HG03571 (cell line): ENCODE results near the gene TF.

Experiments
- ATAC-seq: cut with Tn5 transposase; IDR thresholded peaks from one replicate; pipeline ENCODE4 v1.9.1; 2021; ENCODE audit not compliant: unreplicated experiment

TF gene

GRCh38 chr3:133746712-133747066 lies 496 bp downstream of the TF start:
- ATAC-seq: no peak

GRCh38 chr3:133747373-133747772 lies 1.2 kb downstream of the TF start:
- no peak for ATAC-seq

- ATAC-seq: no peak
Observed at GRCh38 chr3:133747907-133748639, 1.9 kb downstream of the TF start.

GRCh38 chr3:133749427-133750258 lies 3.5 kb downstream of the TF start:
- ATAC-seq: no peak

GRCh38 chr3:133750259-133750656 lies 4.1 kb downstream of the TF start:
- no peak for ATAC-seq

- ATAC-seq: no peak
Observed at GRCh38 chr3:133753107-133753778, 7.0 kb downstream of the TF start.

GRCh38 chr3:133753779-133754164 lies 7.6 kb downstream of the TF start:
- ATAC-seq: no peak

GRCh38 chr3:133754455-133754854 lies 8.3 kb downstream of the TF start:
- ATAC-seq: no peak

GRCh38 chr3:133754973-133755828 lies 9.0 kb downstream of the TF start:
- no peak for ATAC-seq

GRCh38 chr3:133756716-133757694 lies 10.8 kb downstream of the TF start:
- no peak for ATAC-seq

- no peak for ATAC-seq
Observed at GRCh38 chr3:133757701-133758567, 11.7 kb downstream of the TF start.

GRCh38 chr3:133758568-133758928 lies 12.4 kb downstream of the TF start:
- ATAC-seq: no peak

- no peak for ATAC-seq
Observed at GRCh38 chr3:133758964-133759739, 13.0 kb downstream of the TF start.

- no peak for ATAC-seq
Observed at GRCh38 chr3:133759740-133760305, 13.6 kb downstream of the TF start.

- ATAC-seq: no peak
Observed at GRCh38 chr3:133760916-133761315, 14.7 kb downstream of the TF start.

GRCh38 chr3:133761605-133762484 lies 15.7 kb downstream of the TF start:
- no peak for ATAC-seq

GRCh38 chr3:133762539-133762938 lies 16.3 kb downstream of the TF start:
- ATAC-seq: no peak
